Transverse colon (tissue), 4 donors: ENCODE results near the gene DBNDD1. TPM values are rescaled to one million over a fixed set of nuclear protein-coding genes. Genes with fewer than 3 reads are reported as not detected.
"Not testable (repeated sequence)": the region's sequence is repeated elsewhere in the genome, so short reads cannot be mapped to it uniquely, and the experiment has no call there.

Source experiments
- DNase-seq: peaks from one replicate; pipeline ENCODE4 v3.0.0-alpha.2; 2019
- H3K27ac ChIP-seq, 4 donors: fragments of 200-600 bp; sonication (generic); 2 replicates each; pipeline ENCODE4 v1.5.1; 2016 to 2018; ENCODE audit warnings: inconsistent platforms in 4 of 4
- H3K27me3 ChIP-seq: fragments of 200-600 bp; sonication (generic); 2 replicates; pipeline ENCODE4 v1.5.1; 2017; ENCODE audit warnings: inconsistent platforms
- H3K36me3 ChIP-seq, 4 donors: fragments of 200-600 bp; sonication (generic); 2 replicates each; pipeline ENCODE4 v1.5.1; 2017 to 2019; ENCODE audit warnings: inconsistent platforms in 4 of 4
- H3K4me1 ChIP-seq, 4 donors: fragments of 200-600 bp; sonication (generic); 2 replicates each; pipeline ENCODE4 v1.5.1; 2017 to 2020; ENCODE audit warnings: inconsistent platforms in 4 of 4
- H3K4me3 ChIP-seq, 4 donors: fragments of 200-600 bp; sonication (generic); 1 replicate in 1 of 4; 2 replicates in 3 of 4; pipeline versions ENCODE4 v1.5.1 to v1.6.1; 2017 to 2019; ENCODE audit warnings: inconsistent platforms in 4 of 4
- H3K9me3 ChIP-seq, 2 donors: fragments of 200-600 bp; sonication (generic); 2 replicates each; pipeline ENCODE4 v1.5.1; 2017 to 2019; ENCODE audit warnings: inconsistent platforms in 2 of 2
- CTCF ChIP-seq, 5 experiments: fragments of 200-600 bp in 3 of 5; fragments of 450-650 bp in 2 of 5; sonication (generic) in 3 of 5; IDR thresholded peaks; 1 replicate in 2 of 5; 2 replicates in 3 of 5; pipeline ENCODE4 v1.5.1; 2016 to 2017; ENCODE audit warnings: antibody characterized with exemption in 5 of 5, inconsistent platforms in 3 of 5, mild to moderate bottlenecking in 2 of 5, moderate library complexity in 1 of 5
- EP300 ChIP-seq: sonication (generic); formaldehyde crosslinking; IDR thresholded peaks from one replicate; pipeline ENCODE4 v1.6.1; 2017; ENCODE audit warnings: antibody characterized with exemption, low read depth
- POLR2A ChIP-seq: fragments of 450-650 bp; IDR thresholded peaks from one replicate; pipeline ENCODE4 v1.6.1; 2016; ENCODE audit warnings: antibody characterized with exemption, mild to moderate bottlenecking, moderate library complexity
- POLR2AphosphoS5 ChIP-seq, 3 donors: sonication (generic); formaldehyde crosslinking; IDR thresholded peaks; one replicate each; pipeline ENCODE4 v1.6.1; 2016; ENCODE audit warnings: antibody characterized with exemption in 3 of 3
- WGBS, 2 donors: methylation state at CpG; one replicate each; pipeline ENCODE4 v1.1.5; 2018; ENCODE audit warnings: low coverage in 1 of 2; 5-methylcytosine and 5-hydroxymethylcytosine counted together
- in situ Hi-C, 4 donors: fragments of 200-750 bp; cut with MboI; loops; one replicate each; pipeline versions ENCODE4 v1.15.0 to v1.15.1; 2017; ENCODE audit warnings: low sequenced_read_pairs in 3 of 4, low pct_ligation_motif_present in 1 of 4, low pct_unique_long_range_greater_than_20kb in 1 of 4
- intact Hi-C: fragments of 100-400 bp; cut with DNase I; formaldehyde crosslinking; loops from one replicate; pipeline ENCODE4 v1.15.1; 2023; ENCODE audit warnings: low total_unique reads
- total RNA-seq, 4 donors: library from RNA; depleted of rRNA; stranded (reverse); fragments of >200 nt; gene quantifications; one replicate each; pipeline ENCODE4 v1.1.0, GENCODE V29; 2016

Gene DBNDD1
- total RNA-seq, 4 donors from 2014 or later = 6.8 to 33.7 (median 14.2) TPM

DNA sequence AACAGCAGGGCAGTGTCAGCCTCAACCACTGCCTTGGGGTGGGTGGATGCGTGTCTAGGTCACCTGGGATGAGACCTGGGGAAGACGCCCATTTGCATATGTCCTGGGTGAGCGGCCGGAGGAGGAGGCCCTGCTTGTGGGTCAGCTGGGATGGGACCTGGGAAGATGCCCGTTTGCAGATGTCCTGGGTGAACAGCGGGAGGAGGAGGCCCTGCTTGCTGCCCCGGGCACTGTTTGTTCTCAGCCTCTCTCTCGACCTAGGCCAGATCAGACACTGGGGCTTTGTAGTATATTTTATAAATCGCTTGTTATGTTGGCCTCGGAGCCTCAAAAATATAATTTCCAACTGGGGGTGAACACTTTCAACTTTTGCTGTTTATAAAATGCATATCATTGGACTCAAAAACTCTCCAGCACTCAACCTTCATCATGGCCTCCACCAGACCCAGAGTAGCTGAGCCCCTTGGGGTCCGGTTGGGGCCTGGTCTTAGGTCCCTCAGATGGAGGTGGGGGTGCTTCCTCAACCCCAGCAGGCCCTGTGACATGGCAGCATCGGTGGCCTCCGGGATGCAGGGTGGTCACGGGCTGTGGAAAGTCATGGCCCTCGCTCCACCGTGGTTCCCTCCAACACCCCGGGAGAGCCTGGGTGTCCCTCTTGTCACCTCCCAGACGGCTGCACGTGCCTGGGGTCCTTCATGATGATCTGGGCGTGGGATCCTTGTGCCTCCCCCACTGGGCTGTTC is 17.3 kb downstream of the DBNDD1 start:
- Histone ChIP-seq H3K36me3 (no peaks in the 10 kb centered on the region), H3K4me3 (no peak overlapping the region), H3K27me3 (no peaks in the 10 kb centered on the region), H3K27ac (no peak overlapping the region), H3K9me3 (no peaks in the 10 kb centered on the region), H3K4me1 (no peaks in the 10 kb centered on the region)
- intact Hi-C loops = no loop called here
- no peak for DNase-seq
- TF ChIP-seq POLR2AphosphoS5 (IDR thresholded peaks at IDR 0.05) = no peak
- no peak for TF ChIP-seq CTCF (IDR thresholded peaks at IDR 0.05)
- TF ChIP-seq POLR2A = no peak
- TF ChIP-seq EP300 = no peak
- in situ Hi-C loops = no loop called here
- 88% methylated on average over 17 of the region's 20 CpGs; no CpG with 5 or more reads in 1 of the 2 donors for WGBS, 2 donors

GRCh38 chr16:90000733-90001427 is 18.4 kb downstream of the DBNDD1 start:
- TF ChIP-seq CTCF (IDR thresholded peaks at IDR 0.05) = no peak
- no peak for TF ChIP-seq EP300
- TF ChIP-seq POLR2AphosphoS5 (IDR thresholded peaks at IDR 0.05) = no peak
- no peak for TF ChIP-seq POLR2A
- H3K27me3 ChIP-seq = no peaks in the 10 kb centered on the region
- H3K4me3 ChIP-seq = no peak overlapping the region
- WGBS, 2 donors = 81 to 85% methylated on average over 5 to 19 of the region's 19 CpGs
- no peaks in the 10 kb centered on the region for H3K36me3 ChIP-seq
- H3K9me3 ChIP-seq = no peaks in the 10 kb centered on the region
- intact Hi-C loops = no loop called here
- H3K4me1 ChIP-seq = no peaks in the 10 kb centered on the region
- in situ Hi-C loops = no loop called here
- H3K27ac ChIP-seq = no peak overlapping the region
- DNase-seq = no peak

DNA sequence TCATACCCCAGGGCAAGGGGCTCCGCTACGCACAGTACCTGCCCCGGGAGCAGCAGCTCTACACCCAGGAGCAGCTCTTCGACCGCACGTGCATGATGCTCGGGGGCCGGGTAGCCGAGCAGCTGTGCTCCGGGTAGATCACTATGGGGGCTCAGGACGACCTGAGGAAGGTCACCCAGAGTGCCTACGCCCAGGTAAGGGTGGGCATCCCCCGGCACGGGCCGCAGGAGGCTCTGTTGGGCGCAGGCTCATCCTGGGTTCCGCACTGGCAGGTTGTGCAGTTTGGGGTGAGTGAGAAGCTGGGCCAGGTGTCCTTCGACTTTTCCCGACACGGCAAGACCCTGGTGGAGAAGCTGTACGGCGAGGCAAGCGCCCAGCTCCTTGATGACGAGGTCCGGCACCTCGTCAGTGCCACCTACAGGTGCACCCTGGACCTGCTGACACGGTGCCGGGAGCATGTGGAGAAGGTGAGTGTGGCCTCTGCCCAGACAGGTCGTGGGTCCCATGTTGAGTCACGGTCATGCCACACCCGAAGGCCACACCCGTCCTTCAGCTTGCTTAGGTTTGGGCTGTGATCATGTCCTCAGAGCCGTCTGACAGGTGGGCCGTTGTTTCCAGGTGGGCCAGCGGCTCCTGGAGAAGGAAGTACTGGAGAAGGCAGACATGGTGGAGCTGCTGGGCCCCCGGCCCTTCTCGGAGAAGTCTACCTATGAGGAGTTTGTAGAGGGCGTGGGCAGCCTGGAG is 19.3 kb downstream of the DBNDD1 start:
- Histone ChIP-seq H3K4me3 (no peak overlapping the region), H3K27ac (no peak overlapping the region), H3K9me3 (no peaks in the 10 kb centered on the region), H3K36me3 (no peaks in the 10 kb centered on the region), H3K27me3 (no peaks in the 10 kb centered on the region), H3K4me1 (no peaks in the 10 kb centered on the region)
- 90% methylated on average over 38 of the region's 38 CpGs; no CpG with 5 or more reads in 1 of the 2 donors for WGBS, 2 donors
- intact Hi-C loops (no loop called here), in situ Hi-C loops (no loop called here)
- no peak for TF ChIP-seq CTCF (IDR thresholded peaks at IDR 0.05)
- no peak for TF ChIP-seq POLR2A
- no peak for TF ChIP-seq POLR2AphosphoS5 (IDR thresholded peaks at IDR 0.05)
- no peak for DNase-seq

DNA sequence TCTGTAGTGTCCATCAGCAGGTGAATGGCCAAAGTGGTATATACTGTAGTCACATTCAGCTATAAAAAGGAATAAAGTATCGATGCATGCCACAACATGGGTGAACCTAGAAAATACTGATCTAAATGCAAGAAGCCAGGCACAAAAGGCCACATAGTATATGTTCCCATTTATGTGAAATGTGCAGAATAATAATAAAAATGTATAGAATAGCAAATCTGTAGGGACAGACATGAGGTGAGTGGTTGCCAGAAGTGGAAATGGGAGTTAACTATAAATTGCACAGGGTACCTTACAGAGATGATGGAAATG is 23.1 kb downstream of the DBNDD1 start:
- in situ Hi-C loops (no loop called here), intact Hi-C loops (no loop called here)
- 100% methylated on average over 1 of the region's 1 CpG for WGBS, 2 donors
- Histone ChIP-seq H3K36me3 (peaks cover 0 to 8% (median 0%) of the 10 kb centered on the region in 4 donors), H3K9me3 (no peaks in the 10 kb centered on the region), H3K4me1 (no peaks in the 10 kb centered on the region), H3K27me3 (no peaks in the 10 kb centered on the region), H3K4me3 (no peak overlapping the region), H3K27ac (peak overlapping the region; percentile 2 to 54 (median 36))
- DNase-seq = no peak
- no peak for TF ChIP-seq POLR2A
- TF ChIP-seq POLR2AphosphoS5 (IDR thresholded peaks at IDR 0.05) = no peak
- TF ChIP-seq EP300 = no peak
- no peak for TF ChIP-seq CTCF (IDR thresholded peaks at IDR 0.05)

DNA sequence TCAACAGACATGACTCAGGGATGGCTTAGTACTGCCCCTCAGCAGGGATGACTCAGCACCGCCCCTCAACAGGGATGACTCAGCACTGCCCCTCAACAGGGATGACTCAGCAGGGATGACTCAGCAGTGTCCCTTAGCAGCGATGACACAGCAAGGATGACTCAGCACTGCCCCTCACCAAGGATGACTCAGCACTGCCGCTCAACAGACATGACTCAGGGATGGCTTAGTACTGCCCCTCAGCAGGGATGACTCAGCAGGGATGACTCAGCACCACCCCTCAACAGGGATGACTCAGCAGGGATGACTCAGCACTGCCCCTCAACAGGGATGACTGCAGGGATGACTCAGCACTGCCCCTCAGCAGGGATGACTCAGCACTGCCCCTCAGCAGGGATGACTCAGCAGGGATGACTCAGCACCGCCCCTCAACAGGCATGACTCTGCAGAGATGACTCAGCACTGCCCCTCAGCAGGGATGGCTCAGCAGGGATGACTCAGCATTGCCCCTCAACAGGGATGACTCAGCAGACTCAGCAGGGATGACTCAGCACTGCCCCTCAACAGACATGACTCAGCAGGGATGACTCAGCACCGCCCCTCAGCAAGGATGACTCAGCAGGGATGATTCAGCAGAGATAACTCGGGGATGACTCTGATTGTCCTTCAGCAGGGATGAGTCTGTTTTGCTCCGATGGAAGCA is 23.6 kb downstream of the DBNDD1 start:
- H3K4me3 ChIP-seq, H3K36me3 ChIP-seq, DNase-seq, intact Hi-C loops, in situ Hi-C loops, H3K4me1 ChIP-seq, H3K9me3 ChIP-seq, H3K27me3 ChIP-seq: not testable (repeated sequence)
- 70 to 90% methylated on average over 2 to 6 of the region's 7 CpGs for WGBS, 2 donors
- peak overlapping the region; percentile 14 to 54 (median 36) for H3K27ac ChIP-seq
